Loucy (cell line): Measurements from ENCODE around the gene LRRC18.

Experiments
- H2AFZ ChIP-seq: fragments of 200-600 bp; sonication (generic); 2 replicates; pipeline ENCODE4 v1.6.0; 2016; ENCODE audit warnings: antibody characterized with exemption, mild to moderate bottlenecking, low read length, moderate library complexity
- H3F3A ChIP-seq: fragments of 200-600 bp; 2 replicates; pipeline ENCODE4 v1.6.0; 2016; ENCODE audit warnings: antibody characterized with exemption, low read depth, mild to moderate bottlenecking
- H3K27me3 ChIP-seq: fragments of 200-600 bp; sonication (generic); 2 replicates; pipeline ENCODE4 v1.6.1; 2014; ENCODE audit warnings: low read length, mild to moderate bottlenecking; ENCODE audit not compliant: insufficient read depth, poor library complexity, severe bottlenecking
- H3K36me3 ChIP-seq: fragments of 200-600 bp; sonication (generic); 2 replicates; pipeline ENCODE4 v1.6.1; 2016; ENCODE audit warnings: low read length; ENCODE audit not compliant: insufficient read depth
- H3K4me1 ChIP-seq: fragments of 200-600 bp; sonication (generic); 2 replicates; pipeline ENCODE4 v1.5.1; 2014; ENCODE audit warnings: low read length, mild to moderate bottlenecking; ENCODE audit not compliant: insufficient read depth, poor library complexity, severe bottlenecking
- H3K4me2 ChIP-seq: fragments of 200-600 bp; sonication (generic); 2 replicates; pipeline ENCODE4 v1.6.0; 2014; ENCODE audit warnings: antibody characterized with exemption, low read length, low read depth, mild to moderate bottlenecking; ENCODE audit not compliant: poor library complexity, severe bottlenecking
- H3K4me3 ChIP-seq: fragments of 200-600 bp; sonication (generic); 2 replicates; pipeline ENCODE4 v1.5.1; 2014; ENCODE audit warnings: low read length, mild to moderate bottlenecking, mixed read lengths; ENCODE audit not compliant: poor library complexity, severe bottlenecking
- H3K79me2 ChIP-seq: fragments of 200-600 bp; sonication (generic); 2 replicates; pipeline ENCODE4 v1.6.1; 2014; ENCODE audit warnings: low read length; ENCODE audit not compliant: insufficient read depth
- H3K9ac ChIP-seq: fragments of 200-600 bp; sonication (generic); 2 replicates; pipeline ENCODE4 v1.6.0; 2014; ENCODE audit warnings: mild to moderate bottlenecking, low read depth, low read length, moderate library complexity; ENCODE audit not compliant: poor library complexity, severe bottlenecking
- H3K9me2 ChIP-seq: fragments of 200-600 bp; sonication (generic); replicated peaks from 2 replicates; pipeline ENCODE4 v1.6.1; 2016; ENCODE audit warnings: low read depth, low read length, mixed read lengths
- H3K9me3 ChIP-seq: fragments of 200-600 bp; sonication (generic); 2 replicates; pipeline ENCODE4 v1.6.1; 2014; ENCODE audit warnings: mild to moderate bottlenecking, antibody characterized with exemption, low read length, low read depth; ENCODE audit not compliant: insufficient read depth
- H4K20me1 ChIP-seq: fragments of 200-600 bp; sonication (generic); 2 replicates; pipeline ENCODE4 v1.6.0; 2014; ENCODE audit warnings: antibody characterized with exemption, low read length, mild to moderate bottlenecking; ENCODE audit not compliant: insufficient read depth, poor library complexity, severe bottlenecking
- CTCF ChIP-seq: fragments of 200-600 bp; sonication (generic); conservative IDR thresholded peaks from 2 replicates; pipeline ENCODE4 v1.5.1; 2014; ENCODE audit warnings: mild to moderate bottlenecking, antibody characterized with exemption, low read length
- EZH2phosphoT487 ChIP-seq: fragments of 200-600 bp; IDR thresholded peaks from 2 replicates; pipeline ENCODE4 v1.6.1; 2018; ENCODE audit warnings: antibody characterized with exemption, mild to moderate bottlenecking, moderate library complexity, borderline replicate concordance

Gene LRRC18

GRCh38 chr10:48957361-48958151, 17.9 kb upstream of the LRRC18 start:
- Histone ChIP-seq H3K9me2 (no peaks in the 10 kb centered on the region), H3K4me3 (no peak overlapping the region), H4K20me1 (no peaks in the 10 kb centered on the region), H3K36me3 (no peaks in the 10 kb centered on the region), H2AFZ (no peak overlapping the region), H3K79me2 (no peaks in the 10 kb centered on the region), H3K27me3 (no peaks in the 10 kb centered on the region), H3K4me2 (no peak overlapping the region), H3F3A (no peaks in the 10 kb centered on the region; the same call in 1 of the 2 replicates), H3K9me3 (no peaks in the 10 kb centered on the region), H3K9ac (no peak overlapping the region), H3K4me1 (peaks cover 27% of the 10 kb centered on the region)
- TF ChIP-seq CTCF, result no peak
- no peak for TF ChIP-seq EZH2phosphoT487

- H3K9ac ChIP-seq, result peak overlapping the region; percentile 66
- no peak overlapping the region for H3K4me3 ChIP-seq
- H3K27me3 ChIP-seq, result no peaks in the 10 kb centered on the region
- no peaks in the 10 kb centered on the region for H3K79me2 ChIP-seq
- H3F3A ChIP-seq, result no peaks in the 10 kb centered on the region; the same call in 1 of the 2 replicates
- H3K9me3 ChIP-seq, result no peaks in the 10 kb centered on the region
- no peak overlapping the region for H3K4me2 ChIP-seq
- H3K9me2 ChIP-seq, result no peaks in the 10 kb centered on the region
- H4K20me1 ChIP-seq, result no peaks in the 10 kb centered on the region
- no peak for TF ChIP-seq CTCF
- no peak for TF ChIP-seq EZH2phosphoT487
- no peak overlapping the region for H2AFZ ChIP-seq
- H3K36me3 ChIP-seq, result no peaks in the 10 kb centered on the region
- peaks cover 43% of the 10 kb centered on the region for H3K4me1 ChIP-seq
Measured at GRCh38 chr10:48951707-48952106, 12.1 kb upstream of the LRRC18 start.

GRCh38 chr10:48948470-48949037, 8.9 kb upstream of the LRRC18 start:
- Histone ChIP-seq H4K20me1 (no peaks in the 10 kb centered on the region), H3K9me2 (no peaks in the 10 kb centered on the region), H3K36me3 (no peaks in the 10 kb centered on the region), H3K4me2 (no peak overlapping the region), H3K79me2 (no peaks in the 10 kb centered on the region), H3K4me1 (peaks cover 45% of the 10 kb centered on the region), H3K27me3 (no peaks in the 10 kb centered on the region), H3K9ac (no peak overlapping the region), H3K9me3 (no peaks in the 10 kb centered on the region), H3K4me3 (no peak overlapping the region), H2AFZ (no peak overlapping the region), H3F3A (no peaks in the 10 kb centered on the region; the same call in 1 of the 2 replicates)
- TF ChIP-seq EZH2phosphoT487, result no peak
- TF ChIP-seq CTCF, result no peak
